H1 (cell line): ENCODE data around the gene C19orf38. TPM values are rescaled to one million over a fixed set of nuclear protein-coding genes. Genes with fewer than 3 reads are reported as not detected.
A peak's percentile ranks its signal among the peaks of the same experiment; 100 is the strongest.

Experiments
- CTCF ChIA-PET: fragments of 300-600 bp; sonication (Branson Sonifier 250); formaldehyde crosslinking; loops from one replicate; lab custom pipeline; 2021; ENCODE audit not compliant: partially characterized antibody; lab: Charles Lee
- POLR2A ChIA-PET: fragments of 300-600 bp; sonication (Branson Sonifier 250); formaldehyde crosslinking; loops from one replicate; lab custom pipeline; 2021; ENCODE audit warnings: inconsistent platforms; ENCODE audit not compliant: partially characterized antibody; lab: Charles Lee
- DNase-seq, 2 experiments: peaks; one replicate each; pipeline versions ENCODE4 v3.0.0 to v3.0.0-alpha.2; 2010 to 2022; ENCODE audit warnings: low spot score in 2 of 2, low read depth in 1 of 2, mixed read lengths in 1 of 2
- FAIRE-seq: peaks from 2 replicates; lab custom pipeline; 2011; peaks lifted over from hg19 to GRCh38; lab: Jason Lieb, UNC
- H2AFZ ChIP-seq: 2 replicates; pipeline ENCODE4 v1.8.1; 2012; ENCODE audit warnings: low read length, inconsistent platforms
- H2AK5ac ChIP-seq: 2 replicates; pipeline ENCODE4 v1.6.1; 2013; ENCODE audit warnings: low read depth, low read length
- H2BK120ac ChIP-seq: replicated peaks from 2 replicates; pipeline ENCODE3; 2013; ENCODE audit warnings: low read depth, low read length, inconsistent platforms
- H2BK12ac ChIP-seq: 2 replicates; pipeline ENCODE4 v1.6.1; 2013; ENCODE audit warnings: low read depth, low read length
- H2BK15ac ChIP-seq: 2 replicates; pipeline ENCODE4 v1.6.1; 2013; ENCODE audit warnings: low read length
- H2BK20ac ChIP-seq: 2 replicates; pipeline ENCODE4 v1.6.1; 2013; ENCODE audit warnings: low read length
- H2BK5ac ChIP-seq: 2 replicates; pipeline ENCODE4 v1.6.1; 2013; ENCODE audit warnings: low read depth, low read length
- H3K14ac ChIP-seq: 2 replicates; pipeline ENCODE4 v1.6.1; 2013; ENCODE audit warnings: inconsistent platforms; ENCODE audit not compliant: insufficient read length
- H3K18ac ChIP-seq: 2 replicates; pipeline ENCODE4 v1.6.1; 2013; ENCODE audit warnings: low read length; ENCODE audit errors: extremely low read depth
- H3K23ac ChIP-seq: 2 replicates; pipeline ENCODE4 v1.6.1; 2013; ENCODE audit warnings: inconsistent platforms; ENCODE audit not compliant: insufficient read length
- H3K23me2 ChIP-seq: 2 replicates; pipeline ENCODE4 v1.6.1; 2013; ENCODE audit warnings: low read depth, low read length
- H3K27ac ChIP-seq: 2 replicates; pipeline ENCODE4 v1.6.1; 2011; ENCODE audit warnings: low read depth, low read length, inconsistent platforms
- H3K27me3 ChIP-seq, 4 experiments: replicated peaks in 1 of 4; 1 replicate in 1 of 4; 2 replicates in 3 of 4; pipeline versions ENCODE4 v1.6.1 to v1.8.1; 2011 to 2013; ENCODE audit warnings: low read length in 3 of 4, mild to moderate bottlenecking in 3 of 4, inconsistent platforms in 2 of 4, mixed read lengths in 2 of 4, moderate library complexity in 1 of 4; ENCODE audit not compliant: control insufficient read depth in 3 of 4, insufficient read depth in 3 of 4; ENCODE audit errors: extremely low read depth in 1 of 4
- H3K36me3 ChIP-seq, 4 experiments: 2 replicates each; pipeline versions ENCODE4 v1.6.1 to v1.8.1; 2011 to 2013; ENCODE audit warnings: mild to moderate bottlenecking in 4 of 4, low read length in 3 of 4, moderate library complexity in 2 of 4, control low read depth in 1 of 4, inconsistent platforms in 1 of 4; ENCODE audit not compliant: insufficient read depth in 4 of 4, control insufficient read depth in 2 of 4
- H3K4ac ChIP-seq: replicated peaks from 2 replicates; pipeline ENCODE3; 2013; ENCODE audit warnings: low read length, low read depth, mixed read lengths, inconsistent platforms; ENCODE audit not compliant: insufficient read length
- H3K4me1 ChIP-seq, 4 experiments: replicated peaks in 1 of 4; 1 replicate in 1 of 4; 2 replicates in 3 of 4; pipeline versions ENCODE4 v1.6.1 to v1.8.1; 2011 to 2013; ENCODE audit warnings: low read length in 3 of 4, inconsistent platforms in 2 of 4, mixed read lengths in 1 of 4; ENCODE audit not compliant: insufficient read depth in 4 of 4, control insufficient read depth in 3 of 4
- H3K4me2 ChIP-seq, 2 experiments: 2 replicates each; pipeline versions ENCODE4 v1.6.1 to v1.8.1; 2011 to 2013; ENCODE audit warnings: low read depth in 2 of 2, low read length in 2 of 2, control low read depth in 1 of 2, inconsistent platforms in 1 of 2, mild to moderate bottlenecking in 1 of 2; ENCODE audit not compliant: insufficient read depth in 1 of 2
- H3K4me3 ChIP-seq, 4 experiments: fragments of 200-600, 300-600 bp in 1 of 4; sonication (generic), shearing (Covaris generic), sonication (Bioruptor Twin) in 1 of 4; 2 replicates each; pipeline versions ENCODE4 v1.5.1 to v1.8.1; 2011 to 2016; ENCODE audit warnings: low read length in 4 of 4, low read depth in 3 of 4, control low read depth in 2 of 4, inconsistent platforms in 2 of 4, mild to moderate bottlenecking in 2 of 4, mixed read lengths in 1 of 4, moderate library complexity in 1 of 4; ENCODE audit not compliant: insufficient read depth in 2 of 4; ENCODE audit errors: extremely low read depth in 1 of 4
- H3K56ac ChIP-seq: replicated peaks from 2 replicates; pipeline ENCODE3; 2013; ENCODE audit warnings: low read depth, mild to moderate bottlenecking, mixed read lengths, low read length, inconsistent platforms; ENCODE audit not compliant: insufficient read length
- H3K79me1 ChIP-seq: 2 replicates; pipeline ENCODE4 v1.6.1; 2013; ENCODE audit warnings: low read depth, low read length, control low read depth
- H3K79me2 ChIP-seq, 2 experiments: 2 replicates each; pipeline versions ENCODE4 v1.6.1 to v1.8.1; 2012 to 2013; ENCODE audit warnings: low read length in 2 of 2, mild to moderate bottlenecking in 2 of 2, inconsistent platforms in 1 of 2; ENCODE audit not compliant: insufficient read depth in 2 of 2, control insufficient read depth in 1 of 2
- H3K9ac ChIP-seq, 4 experiments: replicated peaks in 1 of 4; 1 replicate in 1 of 4; 2 replicates in 3 of 4; pipeline versions ENCODE4 v1.6.1 to v1.8.1; 2011 to 2013; ENCODE audit warnings: low read depth in 3 of 4, low read length in 3 of 4, control low read depth in 2 of 4, mild to moderate bottlenecking in 2 of 4, moderate library complexity in 2 of 4, inconsistent platforms in 1 of 4; ENCODE audit errors: extremely low read depth in 1 of 4
- H3K9me3 ChIP-seq, 2 experiments: 2 replicates each; pipeline versions ENCODE4 v1.6.1 to v1.8.1; 2012 to 2013; ENCODE audit warnings: mild to moderate bottlenecking in 2 of 2, moderate library complexity in 2 of 2, control low read depth in 1 of 2, inconsistent platforms in 1 of 2, low read depth in 1 of 2, low read length in 1 of 2, mixed read lengths in 1 of 2; ENCODE audit not compliant: insufficient read depth in 2 of 2
- H4K20me1 ChIP-seq, 2 experiments: replicated peaks in 1 of 2; 2 replicates each; pipeline versions ENCODE3 to v1.8.1; 2011 to 2013; ENCODE audit warnings: inconsistent platforms in 2 of 2, low read length in 2 of 2, mild to moderate bottlenecking in 1 of 2; ENCODE audit not compliant: insufficient read depth in 2 of 2, control insufficient read depth in 1 of 2
- H4K5ac ChIP-seq: 2 replicates; pipeline ENCODE4 v1.6.1; 2013; ENCODE audit warnings: low read length, low read depth, mixed read lengths, inconsistent platforms; ENCODE audit not compliant: insufficient read length
- H4K8ac ChIP-seq: 2 replicates; pipeline ENCODE4 v1.8.0; 2013; ENCODE audit warnings: mild to moderate bottlenecking, moderate library complexity, low read length, inconsistent platforms; ENCODE audit not compliant: insufficient read depth; ENCODE audit errors: extremely low read depth
- H4K91ac ChIP-seq: replicated peaks from 2 replicates; pipeline ENCODE3; 2013; ENCODE audit warnings: low read length, mixed read lengths, inconsistent platforms; ENCODE audit not compliant: insufficient read length
- CEBPB ChIP-seq: IDR thresholded peaks from 2 replicates; pipeline ENCODE4 v1.6.1; 2012; ENCODE audit warnings: low read depth, low read length
- KDM4A ChIP-seq: IDR thresholded peaks from one replicate; pipeline ENCODE4 v1.7.1; 2012; ENCODE audit warnings: low read depth, mild to moderate bottlenecking, moderate library complexity, low read length, inconsistent platforms; ENCODE audit not compliant: severe bottlenecking
- SIN3A ChIP-seq, 2 experiments: IDR thresholded peaks in 1 of 2; conservative IDR thresholded peaks in 1 of 2; 2 replicates each; pipeline ENCODE4 v1.6.1; 2011 to 2012; ENCODE audit warnings: low read length in 2 of 2, improper control_type of control experiment in 1 of 2, low read depth in 1 of 2, mild to moderate bottlenecking in 1 of 2
- WGBS, 2 experiments: shearing (Covaris generic) in 1 of 2; methylation state at CpG; one replicate each; pipeline versions ENCODE4 v1.1.6 to v1.1.7; 2013 to 2015; ENCODE audit warnings: low lambda C conversion rate in 2 of 2, mixed read lengths in 2 of 2, inconsistent platforms in 1 of 2, low coverage in 1 of 2, missing lambda C conversion rate in 1 of 2; ENCODE audit not compliant: insufficient replicate concordance in 2 of 2, insufficient coverage in 1 of 2, insufficient read length in 1 of 2; ENCODE audit errors: extremely low coverage in 1 of 2, missing lambda C conversion rate in 1 of 2; 5-methylcytosine and 5-hydroxymethylcytosine counted together
- polyA plus RNA-seq, 7 experiments: library from polyadenylated mRNA; depleted of rRNA in 3 of 7; stranded (reverse) in 5 of 7; unstranded in 2 of 7; fragments of >200 nt in 5 of 7; fragments of 200-250 nt in 2 of 7; gene quantifications; 1 replicate in 5 of 7; 2 replicates in 1 of 7; 4 replicates in 1 of 7; pipeline versions ENCODE4 v1.2.1 to v1.2.3, GENCODE V29; 2011 to 2013; ENCODE audit warnings: missing spikeins in 2 of 7, mixed read lengths in 2 of 7
- total RNA-seq: library from RNA; stranded (reverse); fragmentation: NEBNext Ultra II Directional; extraction: Animal tissue kit (Norgen Biotek cat#: 25700); gene quantifications from 2 replicates; pipeline ENCODE4 v1.2.1, GENCODE V29; 2021

The C19orf38 gene
- total and polyA plus RNA-seq, 2 of the 8 experiments (the other 6 are each of a cell fraction or from before 2014, with no cell fraction given), result 0.53 TPM; not detected in 1

DNA sequence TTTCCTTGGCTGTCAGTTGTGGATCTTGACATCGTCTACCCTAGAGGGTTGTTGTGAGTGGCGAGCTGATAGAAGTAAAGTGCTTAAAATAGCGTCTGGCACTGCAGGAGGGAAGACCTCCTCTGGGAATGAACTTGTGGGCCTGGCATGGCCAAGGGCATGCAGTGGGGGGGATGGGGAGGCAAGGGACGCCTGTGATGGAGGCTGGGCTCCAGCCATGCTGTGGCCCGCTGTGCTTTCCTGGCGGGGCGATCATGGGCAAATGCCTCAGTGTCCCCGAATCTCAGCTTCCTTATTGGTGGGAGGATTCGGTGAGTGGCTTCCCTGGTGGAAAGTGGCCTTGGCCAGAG lies 33.9 kb downstream of the C19orf38 start:
- 0 out of 2 replicates have a peak overlapping the region, but pooled peaks have one; percentile 30 for H3K27ac ChIP-seq
- H3K36me3 ChIP-seq, result no peaks in the 10 kb centered on the region
- 74% methylated on average over 9 of the region's 9 CpGs; no CpG with 5 or more reads in 1 of the 2 experiments for WGBS, 2 experiments
- peaks cover 29% of the 10 kb centered on the region for H3K79me1 ChIP-seq
- peak overlapping the region; percentile 29 for H4K91ac ChIP-seq
- ChIA-PET POLR2A (interaction anchor here (0.6 to 6.4 kb wide), 10 partner anchors 8 to 223 kb away, joined by 3 to 72 read pairs (median 4); partner anchors contain the start of genes CARM1 and TMED1), CTCF (interaction anchor here (0.7 to 11.7 kb wide), 7 partner anchors 9 to 51 kb away, joined by 3 to 103 read pairs (median 13); partner anchors contain the start of genes CARM1 and TMED1)
- DNase-seq (no peak), FAIRE-seq (no peak)
- H2BK120ac ChIP-seq, result no peak overlapping the region
- peak overlapping the region in 1 of 4 experiments; percentile 24; a peak in 1 of 8 replicates for H3K4me3 ChIP-seq
- H2BK12ac ChIP-seq, result peak overlapping the region; percentile 77; the same call in 1 of the 2 replicates
- peaks cover 26 to 45% (median 38%) of the 10 kb centered on the region in 4 experiments for H3K4me1 ChIP-seq
- no peak overlapping the region for H2BK15ac ChIP-seq
- H3K9me3 ChIP-seq, result no peaks in the 10 kb centered on the region
- H3K27me3 ChIP-seq, result no peaks in the 10 kb centered on the region
- no peak overlapping the region for H2AFZ ChIP-seq
- TF ChIP-seq SIN3A (conservative IDR thresholded peaks at IDR 0.05 in 1 of 2, IDR thresholded peaks at IDR 0.05 in 1 of 2; ENCODE audit: low read depth in 1 of 2, low read length in 2 of 2), result no peak
- no peak for TF ChIP-seq CEBPB
- no peak for TF ChIP-seq KDM4A
- peak overlapping the region; percentile 72; the same call in 1 of the 2 replicates for H3K18ac ChIP-seq
- H4K8ac ChIP-seq, result no peak overlapping the region
- H2AK5ac ChIP-seq, result peak overlapping the region; percentile 84; the same call in 1 of the 2 replicates
- H3K23ac ChIP-seq, result no peak overlapping the region
- no peak overlapping the region for H3K4ac ChIP-seq
- peaks cover 0 to 4% of the 10 kb centered on the region in 2 experiments for H4K20me1 ChIP-seq
- H2BK5ac ChIP-seq, result peak overlapping the region; percentile 97; the same call in 1 of the 2 replicates
- H3K4me2 ChIP-seq, result peak overlapping the region; percentile 42 to 57; a peak in 2 of 4 replicates
- H3K14ac ChIP-seq, result no peak overlapping the region
- H2BK20ac ChIP-seq, result peak overlapping the region; percentile 91
- no peaks in the 10 kb centered on the region for H3K23me2 ChIP-seq
- H3K56ac ChIP-seq, result no peak overlapping the region
- no peak overlapping the region for H4K5ac ChIP-seq
- H3K9ac ChIP-seq, result no peak overlapping the region
- peaks cover 4 to 91% of the 10 kb centered on the region in 2 experiments; a peak in 3 of 4 replicates for H3K79me2 ChIP-seq
